GM23248 (cell line): ENCODE results near the gene GPS1.

Experiments
- EZH2 ChIP-seq: fragments of 200-600 bp; sonication (generic); IDR thresholded peaks from 2 replicates; pipeline ENCODE4 v1.6.1; 2018; ENCODE audit warnings: antibody characterized with exemption, mild to moderate bottlenecking; ENCODE audit not compliant: insufficient read depth, poor library complexity, severe bottlenecking
- EZH2phosphoT487 ChIP-seq: fragments of 200-600 bp; sonication (generic); IDR thresholded peaks from 2 replicates; pipeline ENCODE4 v1.6.1; 2018; ENCODE audit warnings: antibody characterized with exemption, moderate library complexity, mild to moderate bottlenecking, low read depth; ENCODE audit not compliant: insufficient read depth

- TF ChIP-seq EZH2, result no peak
- TF ChIP-seq EZH2phosphoT487, result no peak
Observed at GRCh38 chr17:82064433-82065192, 12.9 kb downstream of the GPS1 start.
